Transverse colon (tissue), 4 donors: Measurements from ENCODE around the gene TCTA. TPM values are rescaled to one million over a fixed set of nuclear protein-coding genes. Genes with fewer than 3 reads are reported as not detected.

Experiments used
- DNase-seq: peaks from one replicate; pipeline ENCODE4 v3.0.0-alpha.2; 2019
- H3K27ac ChIP-seq, 4 donors: fragments of 200-600 bp; sonication (generic); 2 replicates each; pipeline ENCODE4 v1.5.1; 2016 to 2018; ENCODE audit warnings: inconsistent platforms in 4 of 4
- H3K27me3 ChIP-seq: fragments of 200-600 bp; sonication (generic); 2 replicates; pipeline ENCODE4 v1.5.1; 2017; ENCODE audit warnings: inconsistent platforms
- H3K36me3 ChIP-seq, 4 donors: fragments of 200-600 bp; sonication (generic); 2 replicates each; pipeline ENCODE4 v1.5.1; 2017 to 2019; ENCODE audit warnings: inconsistent platforms in 4 of 4
- H3K4me1 ChIP-seq, 4 donors: fragments of 200-600 bp; sonication (generic); 2 replicates each; pipeline ENCODE4 v1.5.1; 2017 to 2020; ENCODE audit warnings: inconsistent platforms in 4 of 4
- H3K4me3 ChIP-seq, 4 donors: fragments of 200-600 bp; sonication (generic); 1 replicate in 1 of 4; 2 replicates in 3 of 4; pipeline versions ENCODE4 v1.5.1 to v1.6.1; 2017 to 2019; ENCODE audit warnings: inconsistent platforms in 4 of 4
- H3K9me3 ChIP-seq, 2 donors: fragments of 200-600 bp; sonication (generic); 2 replicates each; pipeline ENCODE4 v1.5.1; 2017 to 2019; ENCODE audit warnings: inconsistent platforms in 2 of 2
- EP300 ChIP-seq: sonication (generic); formaldehyde crosslinking; IDR thresholded peaks from one replicate; pipeline ENCODE4 v1.6.1; 2017; ENCODE audit warnings: antibody characterized with exemption, low read depth
- POLR2A ChIP-seq: fragments of 450-650 bp; IDR thresholded peaks from one replicate; pipeline ENCODE4 v1.6.1; 2016; ENCODE audit warnings: antibody characterized with exemption, mild to moderate bottlenecking, moderate library complexity
- POLR2AphosphoS5 ChIP-seq, 3 donors: sonication (generic); formaldehyde crosslinking; IDR thresholded peaks; one replicate each; pipeline ENCODE4 v1.6.1; 2016; ENCODE audit warnings: antibody characterized with exemption in 3 of 3
- WGBS, 2 donors: methylation state at CpG; one replicate each; pipeline ENCODE4 v1.1.5; 2018; ENCODE audit warnings: low coverage in 1 of 2; 5-methylcytosine and 5-hydroxymethylcytosine counted together
- in situ Hi-C, 4 donors: fragments of 200-750 bp; cut with MboI; loops; one replicate each; pipeline versions ENCODE4 v1.15.0 to v1.15.1; 2017; ENCODE audit warnings: low sequenced_read_pairs in 3 of 4, low pct_ligation_motif_present in 1 of 4, low pct_unique_long_range_greater_than_20kb in 1 of 4
- intact Hi-C: fragments of 100-400 bp; cut with DNase I; formaldehyde crosslinking; loops from one replicate; pipeline ENCODE4 v1.15.1; 2023; ENCODE audit warnings: low total_unique reads
- total RNA-seq, 4 donors: library from RNA; depleted of rRNA; stranded (reverse); fragments of >200 nt; gene quantifications; one replicate each; pipeline ENCODE4 v1.1.0, GENCODE V29; 2016
- TF ChIP-seq, protein P1 (sequence below), 5 experiments: fragments of 200-600 bp in 3 of 5; fragments of 450-650 bp in 2 of 5; sonication (generic) in 3 of 5; IDR thresholded peaks; 1 replicate in 2 of 5; 2 replicates in 3 of 5; pipeline ENCODE4 v1.5.1; 2016 to 2017; ENCODE audit warnings: antibody characterized with exemption in 5 of 5, inconsistent platforms in 3 of 5, mild to moderate bottlenecking in 2 of 5, moderate library complexity in 1 of 5

Gene TCTA, protein sequence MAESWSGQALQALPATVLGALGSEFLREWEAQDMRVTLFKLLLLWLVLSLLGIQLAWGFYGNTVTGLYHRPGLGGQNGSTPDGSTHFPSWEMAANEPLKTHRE
- 10 to 100 TPM in 3 of 4 donors, 1 to 10 TPM in 1; 7.8 to 59.8 (median 38.6) TPM for total RNA-seq

DNA sequence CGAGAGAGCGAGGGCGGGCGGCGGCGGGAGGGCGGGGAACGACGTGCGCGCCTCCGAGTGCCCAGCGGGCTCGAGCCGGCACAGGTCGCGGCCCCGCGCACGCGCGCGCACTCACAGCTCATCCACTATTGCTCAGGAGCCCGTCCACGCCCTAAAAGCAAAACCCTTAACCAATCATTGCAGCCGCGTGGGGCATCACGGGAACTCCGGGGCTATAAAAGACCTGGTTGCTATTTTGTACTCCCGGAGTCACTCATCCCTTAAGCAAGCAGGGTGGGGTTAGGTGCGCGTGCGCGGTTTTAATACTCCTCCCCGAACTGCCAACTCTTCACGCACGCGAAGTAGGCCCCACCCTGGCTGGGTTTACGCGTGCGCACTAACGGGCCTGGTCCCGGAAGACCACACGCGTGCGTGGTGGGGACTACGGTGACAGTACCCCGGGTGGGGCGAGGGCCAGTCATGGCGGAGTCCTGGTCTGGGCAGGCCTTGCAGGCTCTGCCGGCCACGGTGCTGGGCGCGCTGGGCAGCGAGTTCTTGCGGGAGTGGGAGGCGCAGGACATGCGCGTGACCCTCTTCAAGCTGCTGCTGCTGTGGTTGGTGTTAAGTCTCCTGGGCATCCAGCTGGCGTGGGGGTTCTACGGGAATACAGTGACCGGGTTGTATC, at the start of gene TCTA, which contains the start of gene RHOA:
TSS of gene TCTA (plus strand) at position 456 of the 664 bp plus-strand sequence. CDS start at position 460, 4 bp downstream.
TSS of gene RHOA (minus strand) at position 9 of the 664 bp plus-strand sequence. CDS start 36,387 bp downstream, outside the sequence.
- Histone ChIP-seq H3K27me3 (no peaks in the 10 kb centered on the region), H3K4me1 (peaks cover 26 to 69% (median 37%) of the 10 kb centered on the region in 4 donors), H3K27ac (peak within 1 kb of the TSS; percentile 98 to 99 (median 98)), H3K36me3 (no peaks in the 10 kb centered on the region), H3K9me3 (no peaks in the 10 kb centered on the region), H3K4me3 (peak within 1 kb of the TSS; percentile 75 to 92 (median 83))
- DNase-seq, result peak; percentile 99
- intact Hi-C loops, result loop anchor here (2.0 kb wide), 1 partner anchor 71 kb away; the partner anchor contains the start of gene USP4
- in situ Hi-C loops, result no loop called here
- TF ChIP-seq POLR2AphosphoS5 (IDR thresholded peaks at IDR 0.05) (peak; percentile 98 to 99 (median 99)), POLR2A (peak; percentile 98), EP300 (peak; percentile 1)
- TF ChIP-seq, protein P1, sequence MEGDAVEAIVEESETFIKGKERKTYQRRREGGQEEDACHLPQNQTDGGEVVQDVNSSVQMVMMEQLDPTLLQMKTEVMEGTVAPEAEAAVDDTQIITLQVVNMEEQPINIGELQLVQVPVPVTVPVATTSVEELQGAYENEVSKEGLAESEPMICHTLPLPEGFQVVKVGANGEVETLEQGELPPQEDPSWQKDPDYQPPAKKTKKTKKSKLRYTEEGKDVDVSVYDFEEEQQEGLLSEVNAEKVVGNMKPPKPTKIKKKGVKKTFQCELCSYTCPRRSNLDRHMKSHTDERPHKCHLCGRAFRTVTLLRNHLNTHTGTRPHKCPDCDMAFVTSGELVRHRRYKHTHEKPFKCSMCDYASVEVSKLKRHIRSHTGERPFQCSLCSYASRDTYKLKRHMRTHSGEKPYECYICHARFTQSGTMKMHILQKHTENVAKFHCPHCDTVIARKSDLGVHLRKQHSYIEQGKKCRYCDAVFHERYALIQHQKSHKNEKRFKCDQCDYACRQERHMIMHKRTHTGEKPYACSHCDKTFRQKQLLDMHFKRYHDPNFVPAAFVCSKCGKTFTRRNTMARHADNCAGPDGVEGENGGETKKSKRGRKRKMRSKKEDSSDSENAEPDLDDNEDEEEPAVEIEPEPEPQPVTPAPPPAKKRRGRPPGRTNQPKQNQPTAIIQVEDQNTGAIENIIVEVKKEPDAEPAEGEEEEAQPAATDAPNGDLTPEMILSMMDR (IDR thresholded peaks at IDR 0.05), result no peak
- 1% methylated on average over 30 of the region's 62 CpGs; no CpG with 5 or more reads in 1 of the 2 donors for WGBS, 2 donors

DNA sequence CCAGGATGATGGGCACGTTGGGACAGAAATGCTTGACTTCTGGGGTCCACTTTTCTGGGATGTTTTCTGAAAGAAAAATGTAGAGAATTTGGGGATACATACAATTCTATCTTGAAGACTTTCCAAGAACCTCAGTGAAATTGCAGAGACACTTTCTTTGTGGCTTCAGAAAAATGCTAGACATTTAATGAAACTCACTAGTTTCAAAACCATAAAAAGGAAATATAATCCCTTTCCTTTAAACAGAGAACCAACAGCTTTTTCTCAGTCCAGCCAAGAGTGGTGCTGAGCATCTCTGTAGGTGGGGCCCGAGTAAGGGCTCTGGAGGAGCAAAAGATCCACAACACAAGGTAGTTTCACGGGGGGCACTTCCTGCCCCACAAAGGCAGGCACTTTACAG, 49.7 kb upstream of the TCTA start:
- H3K9me3 ChIP-seq, result no peaks in the 10 kb centered on the region
- in situ Hi-C loops (no loop called here), intact Hi-C loops (no loop called here)
- peaks cover 8 to 15% (median 10%) of the 10 kb centered on the region in 4 donors for H3K4me1 ChIP-seq
- TF ChIP-seq, protein P1 (IDR thresholded peaks at IDR 0.05), result no peak
- no peak for TF ChIP-seq POLR2AphosphoS5 (IDR thresholded peaks at IDR 0.05)
- TF ChIP-seq POLR2A, result no peak
- no peak for TF ChIP-seq EP300
- H3K4me3 ChIP-seq, result no peak overlapping the region
- no peak overlapping the region for H3K27ac ChIP-seq
- peaks cover 0 to 64% (median 23%) of the 10 kb centered on the region in 4 donors for H3K36me3 ChIP-seq
- WGBS, 2 donors, result 77 to 80% methylated on average over 1 to 3 of the region's 3 CpGs
- H3K27me3 ChIP-seq, result no peaks in the 10 kb centered on the region
- DNase-seq, result no peak

DNA sequence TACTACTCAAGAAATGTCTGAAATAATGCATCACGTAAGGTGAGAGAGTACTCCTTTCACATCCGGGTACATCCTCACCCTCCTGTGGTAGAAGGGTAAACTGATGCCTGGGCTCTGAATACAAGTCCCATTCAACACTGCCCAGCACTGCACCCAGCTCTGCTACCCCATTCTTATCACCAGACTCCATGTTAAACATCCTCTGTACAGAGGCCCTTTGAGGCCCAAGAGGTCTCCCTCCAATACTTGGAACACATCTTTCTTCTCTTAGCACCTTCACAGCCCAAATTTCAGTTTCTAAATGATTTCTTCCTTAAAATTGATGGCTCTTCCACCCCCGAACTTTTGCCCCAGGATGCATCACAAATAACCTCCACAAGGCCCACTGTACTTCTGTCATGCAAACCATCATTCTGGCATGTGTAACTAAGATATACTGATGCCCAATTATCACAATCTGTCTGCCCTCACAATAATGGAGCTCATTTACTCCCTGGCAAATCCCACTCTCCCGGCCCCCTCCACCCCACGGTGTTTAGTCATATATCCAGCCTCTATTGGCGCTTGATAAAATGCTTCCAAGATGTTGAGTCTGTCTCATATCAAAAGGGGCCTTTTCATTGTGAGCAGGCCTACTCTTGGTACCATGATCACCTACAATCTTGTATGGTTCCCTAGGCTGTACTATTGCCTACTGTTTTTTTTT, 41.5 kb upstream of the TCTA start:
- intact Hi-C loops, result no loop called here
- H3K4me1 ChIP-seq, result peaks cover 0 to 7% (median 1%) of the 10 kb centered on the region in 4 donors
- WGBS, 2 donors, result 92 to 93% methylated on average over 3 to 6 of the region's 6 CpGs
- H3K27me3 ChIP-seq, result no peaks in the 10 kb centered on the region
- no peaks in the 10 kb centered on the region for H3K9me3 ChIP-seq
- TF ChIP-seq POLR2AphosphoS5 (IDR thresholded peaks at IDR 0.05) (no peak), POLR2A (no peak), EP300 (no peak)
- TF ChIP-seq, protein P1 (IDR thresholded peaks at IDR 0.05), result no peak
- H3K27ac ChIP-seq, result no peak overlapping the region
- H3K4me3 ChIP-seq, result no peak overlapping the region
- no peak for DNase-seq
- peaks cover 0 to 67% (median 22%) of the 10 kb centered on the region in 4 donors for H3K36me3 ChIP-seq
- in situ Hi-C loops, result no loop called here

DNA sequence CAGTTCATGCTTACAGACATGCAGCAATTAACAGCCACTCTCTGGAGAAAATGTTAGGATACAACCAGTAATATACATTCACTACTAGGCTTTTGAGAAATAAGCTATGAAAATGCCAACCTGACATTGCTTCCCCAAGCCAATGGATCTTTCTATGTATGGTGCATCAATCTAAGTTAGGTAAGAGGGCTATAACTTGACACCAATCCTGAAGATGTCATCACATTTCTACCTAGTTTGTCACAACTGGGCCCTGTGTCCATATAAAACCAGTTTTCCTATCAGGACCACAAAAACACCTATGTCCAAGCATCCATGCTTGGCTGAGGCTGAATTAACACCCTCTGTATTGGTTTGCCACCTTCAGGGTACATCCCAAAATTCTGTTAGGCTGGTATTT, 40.3 kb upstream of the TCTA start:
- Histone ChIP-seq H3K36me3 (peaks cover 0 to 62% (median 18%) of the 10 kb centered on the region in 4 donors), H3K9me3 (no peaks in the 10 kb centered on the region), H3K4me3 (no peak overlapping the region), H3K27ac (no peak overlapping the region), H3K27me3 (no peaks in the 10 kb centered on the region), H3K4me1 (peaks cover 0 to 7% (median 1%) of the 10 kb centered on the region in 4 donors)
- no peak for DNase-seq
- in situ Hi-C loops (no loop called here), intact Hi-C loops (no loop called here)
- TF ChIP-seq, protein P1 (IDR thresholded peaks at IDR 0.05), result no peak
- TF ChIP-seq EP300 (no peak), POLR2AphosphoS5 (IDR thresholded peaks at IDR 0.05) (no peak), POLR2A (no peak)
